HuH-7 (cell line): ENCODE measurements around the gene KCNMA1.

Experiments used
- DNase-seq: peaks from one replicate; pipeline ENCODE4 v3.0.0; 2011; ENCODE audit warnings: low spot score

KCNMA1 gene

GRCh38 chr10:77321838-77322237 lies 315.8 kb downstream of the KCNMA1 start:
- no peak for DNase-seq

DNA sequence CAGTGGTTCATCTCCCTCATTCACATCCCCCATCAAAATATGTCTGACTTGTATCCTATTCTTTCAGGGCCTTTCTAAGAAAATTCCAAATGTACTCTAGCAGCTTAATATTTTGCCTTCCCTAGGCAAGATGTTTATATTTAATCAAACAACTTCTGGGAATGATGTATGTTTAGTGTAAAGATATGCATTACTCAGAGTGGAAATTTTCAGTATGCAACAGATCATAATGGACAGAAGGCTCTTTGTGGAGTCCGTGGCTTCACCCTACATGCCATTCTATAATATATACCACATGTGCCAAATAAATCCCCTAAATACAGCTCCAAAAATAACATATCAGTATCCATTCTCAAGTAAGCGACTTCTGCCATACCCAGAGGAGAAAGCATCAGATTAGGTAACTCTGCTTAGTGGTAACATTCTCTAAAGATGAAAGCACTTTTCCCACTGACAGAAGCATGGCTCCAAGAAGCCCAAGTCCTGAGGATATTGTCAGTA lies 316.6 kb downstream of the KCNMA1 start:
- DNase-seq: no peak

DNA sequence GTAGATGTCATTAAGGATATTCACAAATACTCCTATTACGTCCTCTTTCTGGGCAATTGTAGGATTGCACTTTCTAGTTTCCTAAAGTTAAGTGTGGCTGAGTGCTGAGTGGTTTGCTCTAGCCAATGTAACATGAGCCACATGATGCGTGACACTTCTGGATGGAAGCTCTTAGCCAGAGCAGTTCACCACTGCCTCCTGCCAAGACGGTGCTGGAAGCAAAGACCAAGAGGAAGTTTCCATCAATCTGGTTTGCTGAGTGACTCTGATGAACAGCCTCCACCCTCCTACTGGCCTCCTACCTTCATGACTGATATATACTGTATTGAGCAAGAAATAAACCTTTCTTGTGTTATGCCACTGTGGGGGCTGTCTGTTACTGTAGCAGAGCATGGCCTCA lies 318.1 kb downstream of the KCNMA1 start:
- no peak for DNase-seq

DNA sequence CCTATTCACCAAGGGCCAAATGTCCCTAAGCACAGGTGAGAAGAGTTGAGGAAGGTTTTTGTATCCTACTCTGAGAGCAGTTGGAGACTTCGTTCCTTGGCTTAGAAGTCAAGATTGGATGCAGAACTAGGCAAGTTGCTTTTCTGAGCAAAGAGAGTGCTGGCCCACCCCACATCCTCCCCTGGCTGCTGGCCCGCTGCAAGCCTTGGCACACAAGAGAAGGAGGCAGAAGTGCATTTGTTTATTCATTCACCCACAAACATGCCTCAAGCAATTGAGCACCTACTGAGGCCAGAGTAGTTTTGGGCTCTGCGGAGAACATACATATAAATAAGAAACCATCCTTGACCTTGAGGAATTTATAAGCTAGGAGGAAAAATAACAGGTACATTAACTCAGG lies 318.9 kb downstream of the KCNMA1 start:
- DNase-seq: no peak

- no peak for DNase-seq
Measured at GRCh38 chr10:77317221-77317620, 320.4 kb downstream of the KCNMA1 start.

DNA sequence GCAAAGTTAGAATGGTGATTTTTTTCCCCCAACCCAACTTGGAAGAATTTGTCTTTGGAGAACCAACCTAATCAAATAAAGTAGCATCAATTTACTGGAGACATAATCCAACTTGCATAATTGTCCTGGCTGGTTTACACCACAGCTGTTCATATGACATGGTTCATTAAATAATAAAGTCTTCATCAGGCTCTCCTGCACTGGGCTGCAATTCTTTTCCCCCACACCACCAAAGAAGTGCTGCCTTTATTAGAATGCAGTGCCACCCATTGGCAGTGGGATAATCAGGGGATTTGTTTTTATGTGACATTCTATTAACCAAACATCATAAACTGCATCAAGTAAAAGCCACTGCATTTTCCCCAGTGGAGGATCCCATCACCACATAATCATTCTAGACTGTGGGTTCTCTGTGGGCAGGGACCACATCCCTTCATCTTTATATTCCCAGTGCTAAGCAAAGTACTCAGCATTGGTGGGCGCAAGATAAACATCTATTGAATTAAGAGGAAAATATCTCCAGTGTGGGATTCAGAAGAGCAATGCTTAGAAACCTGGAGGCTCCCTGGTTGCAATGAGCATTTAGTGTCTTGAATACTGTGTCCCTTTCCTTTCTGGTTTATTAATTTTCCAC lies 322.0 kb downstream of the KCNMA1 start:
- DNase-seq: no peak

DNA sequence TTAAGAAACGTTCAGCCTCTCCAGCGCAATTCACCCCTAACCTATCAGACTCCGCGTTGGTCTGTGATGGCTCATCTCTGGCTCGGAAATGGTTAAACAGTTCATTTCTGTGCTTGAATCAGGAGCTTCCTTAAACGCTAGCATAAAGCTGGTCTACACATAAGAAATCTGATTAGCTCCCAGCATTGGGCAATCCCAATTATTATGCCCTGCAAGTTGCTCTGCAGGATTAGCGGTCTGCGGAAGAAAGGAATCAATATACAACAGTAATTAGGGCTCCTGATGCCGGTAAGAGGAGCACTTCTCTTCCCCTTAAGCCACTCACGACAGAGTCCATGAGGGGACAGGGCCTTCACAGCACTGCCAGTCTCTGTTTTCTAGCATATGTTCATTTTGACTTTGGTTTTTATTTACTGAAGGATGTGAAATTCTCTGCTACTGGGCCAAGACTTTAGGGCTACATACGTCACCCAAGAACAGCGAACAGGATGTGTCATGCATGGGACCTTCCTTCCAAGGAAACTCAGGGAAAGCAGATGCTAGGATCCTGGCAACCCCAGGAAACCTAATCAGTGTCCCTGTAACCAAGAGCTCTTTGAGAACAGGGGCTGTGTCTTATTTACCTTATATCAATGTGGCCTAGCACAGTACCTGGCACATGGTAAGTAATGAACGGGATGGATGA lies 324.4 kb downstream of the KCNMA1 start:
- no peak for DNase-seq

DNA sequence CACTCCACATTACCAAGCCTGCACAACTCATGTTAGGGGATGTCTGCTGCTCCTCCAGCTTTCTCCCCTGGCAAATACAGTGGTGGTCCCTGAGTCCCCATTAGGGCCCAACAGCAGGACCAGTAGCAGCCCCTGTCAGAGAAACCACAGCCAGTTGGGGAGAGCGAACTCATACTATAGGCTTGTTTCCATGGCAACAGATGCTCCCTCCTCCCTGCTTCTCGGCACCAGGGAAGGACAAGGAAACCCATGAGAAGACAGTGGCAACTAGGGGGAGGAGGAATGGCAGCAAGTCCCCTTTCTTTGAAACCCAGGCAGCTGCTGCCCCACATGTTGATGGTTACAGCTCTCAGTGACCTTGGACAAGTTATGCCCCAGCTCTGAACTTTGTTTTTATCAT lies 326.4 kb downstream of the KCNMA1 start:
- DNase-seq: no peak

- DNase-seq: no peak
Measured at GRCh38 chr10:77310288-77310840, 327.2 kb downstream of the KCNMA1 start.

DNA sequence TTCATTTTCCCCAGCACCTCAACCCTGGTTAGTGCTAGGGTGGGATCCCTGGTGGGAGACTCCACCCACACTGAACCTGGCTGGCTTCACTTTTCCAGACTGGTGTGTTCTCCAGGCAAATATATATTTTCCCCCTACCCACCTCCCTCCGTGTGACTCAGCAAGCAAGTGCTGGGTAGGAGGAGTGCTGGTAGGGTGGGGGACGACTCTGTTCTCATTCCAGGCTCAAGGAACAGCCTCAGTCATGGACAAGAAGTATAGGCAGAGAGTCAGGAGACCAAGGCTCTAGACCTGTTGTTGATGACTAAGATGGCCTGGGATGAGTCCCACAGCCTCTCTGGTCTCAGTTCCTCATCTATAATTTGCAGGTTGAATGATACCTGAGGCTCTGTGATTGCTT lies 328.1 kb downstream of the KCNMA1 start:
- DNase-seq: no peak

DNA sequence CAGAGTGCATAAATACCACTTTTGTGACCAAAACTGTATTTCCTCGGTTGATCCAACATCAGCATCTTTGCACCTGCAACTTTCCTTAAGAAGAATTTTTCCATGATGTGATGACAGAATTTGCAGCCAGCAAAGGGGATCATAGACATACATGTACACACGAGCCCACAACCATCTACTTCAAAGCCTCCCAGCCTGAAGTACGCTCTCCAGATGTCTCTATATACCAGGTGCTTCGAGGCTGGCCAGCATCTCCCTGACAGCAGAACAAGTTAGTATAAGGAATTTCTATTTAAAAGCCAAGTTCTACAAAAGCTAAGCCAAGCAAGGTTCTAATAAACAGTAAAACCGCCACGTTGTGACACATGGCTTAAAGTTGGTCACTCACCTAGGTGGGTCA lies 328.5 kb downstream of the KCNMA1 start:
- DNase-seq: no peak

DNA sequence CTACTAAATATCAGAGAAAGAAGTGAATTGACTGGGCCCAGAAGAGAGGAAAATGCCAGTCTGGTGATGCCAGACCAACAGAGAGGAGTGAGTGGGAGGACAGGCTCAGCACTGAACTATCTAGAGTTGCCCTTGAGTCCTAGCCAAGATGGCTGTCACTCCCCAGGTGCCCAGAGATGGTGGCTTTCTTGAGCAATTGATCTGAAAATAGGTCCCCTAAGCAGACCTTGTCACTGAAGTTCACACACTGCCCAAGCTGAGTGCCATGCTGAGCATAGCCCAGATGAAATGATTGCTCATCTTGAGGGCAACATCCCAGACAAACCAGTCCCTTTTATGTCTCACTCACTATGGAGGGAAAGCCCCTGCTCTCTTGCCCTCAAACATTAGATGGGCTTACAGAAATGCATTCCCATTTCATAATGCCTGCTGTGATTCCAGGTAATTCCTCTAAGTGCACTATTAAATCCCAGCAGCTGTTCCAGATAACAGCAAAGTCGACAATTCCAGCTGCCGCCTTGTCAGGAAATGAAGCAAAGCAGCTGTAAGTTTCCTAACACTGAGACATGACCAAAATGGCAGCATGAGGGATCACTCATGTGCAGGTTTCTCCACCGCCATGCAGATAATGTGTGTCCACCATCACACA lies 329.4 kb downstream of the KCNMA1 start:
- no peak for DNase-seq

DNA sequence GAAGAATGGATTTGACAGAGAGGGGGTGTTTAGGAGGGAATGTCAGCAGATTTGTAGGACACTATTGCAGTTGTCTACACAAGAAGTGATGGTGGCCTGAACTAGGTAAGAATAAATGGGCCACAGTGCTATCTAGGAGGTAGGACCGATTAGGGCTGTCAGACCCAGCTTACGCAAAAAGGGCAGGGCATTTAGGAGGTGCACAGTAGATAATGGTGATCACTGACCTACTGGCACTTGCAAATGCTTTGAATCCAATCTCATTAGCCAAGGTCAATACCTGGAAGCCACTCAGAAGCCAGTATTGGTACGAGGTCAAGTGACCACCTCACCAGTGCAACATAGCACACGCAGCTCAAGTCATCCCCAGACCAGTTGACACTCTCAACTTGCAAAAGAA lies 330.9 kb downstream of the KCNMA1 start:
- DNase-seq: no peak

DNA sequence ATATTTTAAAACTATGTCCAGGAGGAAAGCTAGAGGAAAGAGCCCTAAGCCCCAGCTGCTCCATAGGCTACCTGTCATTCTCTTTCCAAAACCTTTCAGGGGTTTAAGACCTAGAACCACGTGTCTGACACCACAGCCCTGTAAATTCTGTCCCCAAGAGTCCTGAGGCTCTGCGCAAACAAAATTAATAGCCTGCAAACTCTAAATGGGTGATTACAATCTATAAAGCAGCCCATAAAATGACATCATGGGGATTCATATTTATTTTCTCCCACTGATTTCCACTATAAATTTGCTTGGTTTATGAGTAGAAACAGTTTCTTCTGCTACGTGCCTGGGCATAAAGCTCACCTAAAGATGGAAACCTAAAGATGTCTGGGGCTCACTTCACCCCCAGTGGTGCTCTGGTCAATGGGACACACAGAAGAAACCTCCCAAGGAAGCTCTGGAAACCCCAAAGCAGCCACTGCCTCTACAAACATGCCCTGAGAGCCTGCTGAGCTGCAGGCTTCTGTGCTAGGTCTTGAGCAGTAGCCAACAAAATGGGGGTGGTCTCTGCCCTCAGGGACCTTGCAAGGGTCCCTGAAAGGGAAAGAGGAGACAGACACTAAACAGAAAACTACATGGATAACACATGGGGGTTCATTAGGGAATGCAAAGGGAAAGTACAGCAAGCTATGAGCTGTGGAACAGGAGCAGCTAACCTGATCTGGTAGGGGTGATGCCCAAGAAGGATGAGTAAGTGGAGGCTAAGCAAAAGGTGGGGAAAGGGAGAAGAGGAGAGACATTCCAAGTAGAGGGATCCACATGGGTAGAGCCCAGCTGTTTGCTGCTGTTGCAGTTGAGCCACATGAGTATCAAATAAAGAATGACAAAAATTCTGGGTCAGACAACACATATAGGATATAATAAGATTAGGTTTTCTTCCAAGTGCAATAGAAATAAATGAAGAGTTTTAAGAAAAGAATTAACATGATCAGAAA lies 331.7 kb downstream of the KCNMA1 start:
- no peak for DNase-seq

GRCh38 chr10:77304192-77304591 lies 333.4 kb downstream of the KCNMA1 start:
- no peak for DNase-seq

DNA sequence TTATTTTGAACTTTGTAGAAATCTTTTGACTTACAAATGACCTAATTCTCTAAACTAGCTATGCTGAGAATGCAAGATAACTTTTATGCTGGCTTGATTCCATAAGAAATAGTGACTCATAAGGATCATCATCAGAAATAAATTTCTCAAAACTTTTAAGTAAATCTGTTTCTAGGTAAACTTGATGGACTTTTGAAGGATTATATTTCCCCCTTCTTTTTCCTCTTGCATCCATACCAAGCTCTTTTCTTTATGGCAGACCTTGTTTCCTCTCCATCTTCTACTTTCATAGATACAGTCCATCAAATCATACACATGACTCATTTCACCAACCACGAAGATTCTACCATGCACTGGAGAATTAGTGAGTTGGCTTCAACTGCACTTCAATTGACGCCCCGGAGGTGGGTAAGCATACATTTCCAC lies 336.3 kb downstream of the KCNMA1 start:
- DNase-seq: no peak

DNA sequence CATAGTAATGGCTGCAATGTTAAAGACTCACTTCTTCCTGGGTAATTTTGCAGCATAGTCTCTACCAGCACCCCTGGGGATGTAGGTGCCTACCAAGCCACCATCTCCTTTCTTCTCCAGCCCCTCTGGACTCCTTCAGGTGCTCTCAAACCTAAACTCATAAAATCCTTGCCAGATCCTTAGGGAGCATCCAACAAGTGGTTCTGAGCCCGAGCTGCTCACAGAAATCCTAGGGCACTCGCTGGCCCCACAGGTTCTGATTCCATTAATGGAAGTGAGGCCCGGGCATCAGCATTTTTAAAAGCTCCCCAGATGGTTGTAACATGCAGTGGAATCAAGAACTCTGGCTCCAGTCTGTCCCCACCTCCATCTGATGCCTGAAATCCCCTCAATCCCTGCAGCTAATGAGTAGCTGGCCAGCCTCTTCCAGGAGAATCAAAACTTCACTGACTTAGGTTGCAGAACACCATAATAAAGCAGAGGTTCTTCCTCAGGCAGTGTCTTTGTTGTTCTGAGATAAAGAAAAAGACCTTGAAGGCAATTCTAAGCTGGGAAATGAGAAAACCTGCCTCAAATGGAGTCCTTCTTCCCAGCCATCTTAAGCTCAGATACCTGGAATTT lies 336.8 kb downstream of the KCNMA1 start:
- DNase-seq: no peak

- no peak for DNase-seq
Measured at GRCh38 chr10:77299320-77299719, 338.3 kb downstream of the KCNMA1 start.

DNA sequence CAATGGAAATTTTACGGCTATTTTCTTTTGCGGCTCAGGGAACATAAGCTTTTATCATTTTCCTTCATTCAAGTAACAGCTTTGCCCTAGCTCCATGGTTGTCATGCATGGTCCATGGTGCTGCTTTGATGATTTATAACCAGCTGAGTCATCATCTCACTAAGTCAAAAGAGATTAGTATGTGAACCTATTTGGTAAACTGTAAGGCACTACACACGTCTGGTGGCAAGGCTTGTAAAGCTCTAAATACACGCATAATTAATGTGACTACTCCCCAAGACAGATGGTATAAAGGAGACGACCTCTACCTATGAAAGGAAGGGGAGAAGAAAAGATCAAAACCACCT lies 340.2 kb downstream of the KCNMA1 start:
- no peak for DNase-seq

DNA sequence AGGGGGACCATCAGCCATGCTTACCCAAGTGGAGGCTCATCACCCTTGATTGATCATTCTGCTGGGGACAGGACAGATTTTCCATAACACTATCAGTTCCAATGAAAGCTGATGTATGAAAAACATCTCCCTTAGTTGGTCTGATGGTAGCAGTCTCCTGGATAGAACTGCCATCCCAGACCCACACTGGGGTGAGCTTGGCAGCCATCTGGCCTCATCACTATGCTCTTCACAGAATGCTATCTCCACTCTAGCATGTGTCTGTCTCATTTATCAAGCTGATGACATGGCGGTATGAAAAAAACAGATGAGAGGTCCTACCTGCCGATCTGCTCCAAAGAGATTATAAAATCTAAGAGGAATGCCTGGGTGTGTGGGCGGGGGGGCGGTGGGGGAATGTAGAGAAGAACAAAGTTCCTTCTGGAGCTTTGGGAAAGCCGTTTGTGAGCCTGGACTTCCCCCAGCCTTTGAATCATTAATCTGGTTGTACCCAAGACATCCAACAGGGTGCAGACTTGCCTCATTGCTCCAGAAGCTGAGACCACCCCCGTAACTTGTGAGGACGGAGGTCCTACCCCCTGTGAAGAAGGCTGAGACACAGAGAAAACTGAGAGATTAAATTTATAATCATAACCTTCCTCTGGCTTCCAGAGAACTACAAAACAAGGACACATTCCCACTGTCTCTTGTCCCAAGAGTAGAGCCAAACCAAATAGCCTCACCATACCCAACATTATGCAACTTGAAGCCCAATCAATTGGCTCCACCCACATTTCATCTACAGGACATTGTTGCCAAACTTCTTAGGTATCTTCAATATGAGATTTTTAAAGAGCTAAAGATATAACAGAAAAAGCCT lies 340.8 kb downstream of the KCNMA1 start:
- DNase-seq: peak; percentile 16

DNA sequence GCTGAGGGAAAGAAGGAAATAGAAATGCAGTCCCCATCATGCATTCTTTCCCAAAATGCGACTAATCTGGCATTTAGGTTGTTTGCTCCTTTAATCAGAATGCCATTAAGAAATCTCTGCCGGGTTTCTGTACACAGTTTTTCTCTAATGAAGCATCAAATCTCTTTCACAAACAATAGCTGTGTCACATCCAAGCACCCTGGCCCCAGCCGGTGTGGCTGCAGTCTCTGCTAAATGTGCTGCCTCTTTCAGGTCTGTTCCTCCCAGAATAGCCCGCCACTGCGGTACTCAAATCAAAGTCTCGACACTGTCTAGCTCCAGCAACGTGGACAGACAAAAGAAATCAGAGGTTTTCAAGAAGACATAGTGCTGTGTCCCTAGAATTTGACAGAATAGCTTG lies 343.8 kb downstream of the KCNMA1 start:
- DNase-seq: no peak
